Endometrium (tissue), 2 donors: ENCODE results near the gene XRCC3.

Source experiments
- FAIRE-seq: peaks from 2 replicates; lab custom pipeline; 2012; peaks lifted over from hg19 to GRCh38; lab: Jason Lieb, UNC
- donor health status: control.
- donor health status: control.

XRCC3 gene

GRCh38 chr14:103715052-103716000 is at the start of gene XRCC3, which contains the start of gene ZFYVE21:
TSS of gene XRCC3 (minus strand) at chr14:103715451. CDS start at chr14:103711087, 4,364 bp downstream.
TSS of gene ZFYVE21 (plus strand) at chr14:103715810. CDS start at chr14:103715842, 32 bp downstream.
- peak; percentile 98 for FAIRE-seq

- FAIRE-seq = no peak
These were observed 48.7 kb upstream of the XRCC3 start for GRCh38 chr14:103763730-103764488.

GRCh38 chr14:103762541-103762940 is 47.3 kb upstream of the XRCC3 start:
- no peak for FAIRE-seq

- no peak for FAIRE-seq
These were observed 46.8 kb upstream of the XRCC3 start for GRCh38 chr14:103762036-103762435.

GRCh38 chr14:103758059-103758776 is 43.0 kb upstream of the XRCC3 start:
- no peak for FAIRE-seq

GRCh38 chr14:103755060-103755459 is 39.8 kb upstream of the XRCC3 start:
- no peak for FAIRE-seq

- no peak for FAIRE-seq
These were observed 38.5 kb upstream of the XRCC3 start for GRCh38 chr14:103753774-103754173.

GRCh38 chr14:103749860-103750259 is 34.6 kb upstream of the XRCC3 start:
- FAIRE-seq = no peak

- FAIRE-seq = no peak
These were observed 34.2 kb upstream of the XRCC3 start for GRCh38 chr14:103749452-103749851.

GRCh38 chr14:103748534-103748857 is 33.2 kb upstream of the XRCC3 start:
- FAIRE-seq = no peak

GRCh38 chr14:103746701-103747100 is 31.4 kb upstream of the XRCC3 start:
- FAIRE-seq = no peak

GRCh38 chr14:103745424-103745823 is 30.2 kb upstream of the XRCC3 start:
- FAIRE-seq = no peak

- no peak for FAIRE-seq
These were observed 29.6 kb upstream of the XRCC3 start for GRCh38 chr14:103744621-103745395.

GRCh38 chr14:103743691-103744090 is 28.4 kb upstream of the XRCC3 start:
- FAIRE-seq = no peak

- no peak for FAIRE-seq
These were observed 27.4 kb upstream of the XRCC3 start for GRCh38 chr14:103742499-103743255.

GRCh38 chr14:103741876-103742275 is 26.6 kb upstream of the XRCC3 start:
- FAIRE-seq = no peak

GRCh38 chr14:103740991-103741689 is 25.9 kb upstream of the XRCC3 start:
- FAIRE-seq = no peak

- FAIRE-seq = no peak
These were observed 24.7 kb upstream of the XRCC3 start for GRCh38 chr14:103739793-103740501.

- FAIRE-seq = no peak
These were observed 24.2 kb upstream of the XRCC3 start for GRCh38 chr14:103739466-103739792.
